Astrocyte (in vitro differentiated cells and primary cell): ENCODE data around the gene MRS2. TPM values are rescaled to one million over a fixed set of nuclear protein-coding genes. Genes with fewer than 3 reads are reported as not detected.
A peak's percentile ranks its signal among the peaks of the same experiment; 100 is the strongest.
"Not testable (repeated sequence)": the region's sequence is repeated elsewhere in the genome, so short reads cannot be mapped to it uniquely, and the experiment has no call there.

Source experiments
- DNase-seq: peaks from one replicate; pipeline ENCODE4 v3.0.0-alpha.2; 2010; ENCODE audit warnings: low read depth
- FAIRE-seq: peaks from 2 replicates; lab custom pipeline; 2011; peaks lifted over from hg19 to GRCh38; lab: Jason Lieb, UNC
- H2AFZ ChIP-seq: 2 replicates; pipeline ENCODE4 v1.6.0; 2012; ENCODE audit warnings: low read depth, low read length, inconsistent platforms
- H3K27ac ChIP-seq: 2 replicates; pipeline ENCODE4 v1.5.1; 2011; ENCODE audit warnings: low read depth, low read length, inconsistent platforms
- H3K27me3 ChIP-seq: 2 replicates; pipeline ENCODE4 v1.6.0; 2011; ENCODE audit warnings: low read length, inconsistent platforms; ENCODE audit not compliant: insufficient read depth
- H3K36me3 ChIP-seq: 2 replicates; pipeline ENCODE4 v1.5.1; 2011; ENCODE audit warnings: low read length, inconsistent platforms; ENCODE audit not compliant: insufficient read depth
- H3K4me1 ChIP-seq: 2 replicates; pipeline ENCODE4 v1.5.1; 2011; ENCODE audit warnings: low read length, inconsistent platforms; ENCODE audit not compliant: insufficient read depth
- H3K4me2 ChIP-seq: 2 replicates; pipeline ENCODE4 v1.6.0; 2012; ENCODE audit warnings: low read length, inconsistent platforms
- H3K4me3 ChIP-seq: 2 replicates; pipeline ENCODE4 v1.5.1; 2011; ENCODE audit warnings: low read depth, mild to moderate bottlenecking, low read length, inconsistent platforms; ENCODE audit not compliant: insufficient read depth
- H3K79me2 ChIP-seq: 2 replicates; pipeline ENCODE4 v1.6.0; 2012; ENCODE audit warnings: mild to moderate bottlenecking, low read length, inconsistent platforms; ENCODE audit not compliant: insufficient read depth
- H3K9ac ChIP-seq: 2 replicates; pipeline ENCODE4 v1.6.0; 2012; ENCODE audit warnings: mild to moderate bottlenecking, low read length, inconsistent platforms
- H3K9me3 ChIP-seq: 2 replicates; pipeline ENCODE4 v1.5.1; 2012; ENCODE audit warnings: low read depth, mild to moderate bottlenecking, low read length, inconsistent platforms; ENCODE audit not compliant: insufficient read depth
- H4K20me1 ChIP-seq: 2 replicates; pipeline ENCODE4 v1.6.0; 2012; ENCODE audit warnings: low read length, inconsistent platforms; ENCODE audit not compliant: insufficient read depth
- H3K27ac Mint-ChIP-seq: one replicate; pipeline ENCODE4 v1.8.0; 2021; ENCODE audit warnings: mild to moderate bottlenecking, mixed read lengths; ENCODE audit not compliant: unreplicated experiment
- H3K27me3 Mint-ChIP-seq: one replicate; pipeline ENCODE4 v1.8.0; 2021; ENCODE audit warnings: low read depth, mixed read lengths; ENCODE audit not compliant: unreplicated experiment
- H3K36me3 Mint-ChIP-seq: one replicate; pipeline ENCODE4 v1.8.0; 2021; ENCODE audit warnings: low read depth, mixed read lengths; ENCODE audit not compliant: unreplicated experiment
- H3K4me1 Mint-ChIP-seq: one replicate; pipeline ENCODE4 v1.8.0; 2021; ENCODE audit warnings: low read depth, mixed read lengths; ENCODE audit not compliant: unreplicated experiment
- H3K4me3 Mint-ChIP-seq: one replicate; pipeline ENCODE4 v1.8.0; 2021; ENCODE audit warnings: mild to moderate bottlenecking, moderate library complexity, mixed read lengths; ENCODE audit not compliant: unreplicated experiment
- H3K9me3 Mint-ChIP-seq: one replicate; pipeline ENCODE4 v1.8.0; 2021; ENCODE audit warnings: mild to moderate bottlenecking, mixed read lengths; ENCODE audit not compliant: unreplicated experiment
- CTCF ChIP-seq: IDR thresholded peaks from 2 replicates; pipeline ENCODE4 v1.5.1; 2011; ENCODE audit warnings: low read depth, mild to moderate bottlenecking, inconsistent platforms, low read length, moderate library complexity; ENCODE audit not compliant: insufficient read depth
- EZH2 ChIP-seq: IDR thresholded peaks from 2 replicates; pipeline ENCODE4 v1.6.1; 2012; ENCODE audit warnings: mild to moderate bottlenecking, low read length, inconsistent platforms; ENCODE audit not compliant: insufficient read depth
- total RNA-seq: library from RNA; stranded (reverse); gene quantifications from 2 replicates; pipeline ENCODE4 v1.2.1, GENCODE V29; 2021

The MRS2 gene
- total RNA-seq, 1 donor from 2014 or later = 68.9 TPM

GRCh38 chr6:24397631-24398030 lies 5.1 kb upstream of the MRS2 start:
- FAIRE-seq = no peak
- Histone ChIP-seq H3K27me3 (peaks cover 6% of the 10 kb centered on the region), H3K4me1 (peaks cover 4% of the 10 kb centered on the region), H3K36me3 (no peaks in the 10 kb centered on the region), H3K9me3 (no peaks in the 10 kb centered on the region), H3K4me2 (no peak overlapping the region), H3K9ac (no peak overlapping the region), H3K4me3 (no peak overlapping the region), H2AFZ (no peak overlapping the region), H3K79me2 (peaks cover 6% of the 10 kb centered on the region), H4K20me1 (no peaks in the 10 kb centered on the region), H3K27ac (no peak overlapping the region)
- Mint-ChIP-seq H3K9me3 (peaks cover 8% of the 10 kb centered on the region), H3K4me1 (peaks cover 4% of the 10 kb centered on the region), H3K4me3 (no peak overlapping the region), H3K27me3 (no peaks in the 10 kb centered on the region), H3K36me3 (no peaks in the 10 kb centered on the region), H3K27ac (no peak overlapping the region)
- DNase-seq = no peak
- no peak for TF ChIP-seq EZH2
- TF ChIP-seq CTCF = no peak

- H4K20me1 ChIP-seq, H3K27me3 ChIP-seq, H3K9me3 ChIP-seq, FAIRE-seq, H3K36me3 Mint-ChIP-seq, H3K4me3 ChIP-seq, H3K4me2 ChIP-seq, H3K36me3 ChIP-seq, H3K4me1 ChIP-seq, H2AFZ ChIP-seq, DNase-seq, H3K9ac ChIP-seq, H3K27me3 Mint-ChIP-seq, H3K9me3 Mint-ChIP-seq, H3K27ac ChIP-seq: not testable (repeated sequence)
- Mint-ChIP-seq H3K4me1 (peaks cover 15% of the 10 kb centered on the region), H3K27ac (peak overlapping the region; percentile 22), H3K4me3 (peak overlapping the region; percentile 54)
- H3K79me2 ChIP-seq = peaks cover 28% of the 10 kb centered on the region
Observed at GRCh38 chr6:24400045-24401039, 2.4 kb upstream of the MRS2 start.

GRCh38 chr6:24401458-24401857 lies 1.3 kb upstream of the MRS2 start:
- Mint-ChIP-seq H3K36me3 (no peaks in the 10 kb centered on the region), H3K27me3 (no peaks in the 10 kb centered on the region), H3K9me3 (peaks cover 6% of the 10 kb centered on the region), H3K27ac (no peak overlapping the region), H3K4me1 (peaks cover 17% of the 10 kb centered on the region), H3K4me3 (peak overlapping the region; percentile 95)
- Histone ChIP-seq H4K20me1 (peaks cover 5% of the 10 kb centered on the region), H3K36me3 (peaks cover 3% of the 10 kb centered on the region), H3K4me2 (no peak overlapping the region), H3K9me3 (no peaks in the 10 kb centered on the region), H3K9ac (no peak overlapping the region), H3K27ac (no peak overlapping the region), H3K4me1 (peaks cover 5% of the 10 kb centered on the region), H2AFZ (no peak overlapping the region), H3K79me2 (peaks cover 28% of the 10 kb centered on the region), H3K4me3 (no peak overlapping the region), H3K27me3 (peaks cover 6% of the 10 kb centered on the region)
- no peak for TF ChIP-seq CTCF
- no peak for TF ChIP-seq EZH2
- no peak for FAIRE-seq
- no peak for DNase-seq
